GM10847 (cell line): ENCODE measurements around the gene ATP1B3.

Experiments
- POLR2A ChIP-seq: IDR thresholded peaks from 2 replicates; pipeline ENCODE4 v1.6.1; 2011; ENCODE audit not compliant: insufficient read length; ENCODE audit errors: extremely low read depth

The ATP1B3 gene

GRCh38 chr3:141854599-141854998 lies 21.8 kb upstream of the ATP1B3 start:
- no peak for TF ChIP-seq POLR2A

GRCh38 chr3:141858312-141858711 lies 18.1 kb upstream of the ATP1B3 start:
- no peak for TF ChIP-seq POLR2A

DNA sequence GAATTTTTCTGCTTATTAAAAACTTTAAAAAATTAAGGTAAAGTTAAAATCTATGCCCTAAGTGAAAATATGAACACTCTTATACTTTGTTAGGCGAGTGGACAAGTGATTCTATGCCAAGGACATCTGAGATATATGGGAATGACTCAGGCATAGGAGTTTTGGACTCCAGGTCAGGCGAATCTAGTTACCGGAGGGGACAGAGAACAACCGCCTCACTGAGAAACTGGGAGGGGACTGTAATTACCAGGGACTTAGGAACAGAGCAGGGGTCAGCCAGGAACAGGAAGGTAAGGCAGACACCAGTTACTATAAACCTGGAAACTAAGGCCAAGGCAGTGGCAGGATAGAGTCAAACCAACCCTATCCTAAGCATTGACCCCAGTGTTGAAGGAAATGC lies 16.8 kb upstream of the ATP1B3 start:
- no peak for TF ChIP-seq POLR2A

GRCh38 chr3:141860086-141860669 lies 16.3 kb upstream of the ATP1B3 start:
- no peak for TF ChIP-seq POLR2A

DNA sequence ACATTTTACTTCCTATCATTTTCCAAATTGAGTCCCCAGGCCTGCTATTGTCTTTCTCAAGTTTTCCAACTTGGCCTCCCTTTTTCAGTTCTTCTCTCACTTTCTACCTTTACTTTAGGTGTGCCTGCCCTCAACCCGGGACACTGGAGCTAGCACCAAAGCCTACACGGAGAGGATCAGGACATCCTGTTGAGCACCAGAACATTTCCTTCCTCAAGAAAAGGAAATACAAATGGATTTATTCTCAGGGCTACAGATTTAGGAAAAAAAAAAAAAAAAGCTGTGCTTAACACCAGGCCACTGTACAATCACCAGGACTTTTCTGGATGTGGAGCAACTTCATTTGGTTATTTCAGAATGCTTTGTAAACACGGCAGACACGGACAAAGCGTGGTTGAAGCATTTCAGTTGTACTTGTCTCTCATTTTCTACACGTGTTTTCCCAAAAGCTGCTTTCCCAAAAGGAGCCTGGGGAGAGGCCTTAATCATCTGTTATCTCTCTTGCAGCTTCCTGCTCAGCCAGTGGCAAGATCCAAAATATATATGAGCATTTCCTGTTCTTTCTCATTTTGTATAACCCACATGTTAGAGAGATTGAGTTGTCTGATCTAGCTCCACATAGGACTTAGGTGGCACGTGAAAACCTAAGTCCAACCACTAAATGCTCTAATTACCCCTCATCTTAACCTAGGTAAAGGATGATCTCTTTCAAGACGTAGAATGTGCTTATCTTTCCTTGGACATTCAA lies 15.5 kb upstream of the ATP1B3 start:
- no peak for TF ChIP-seq POLR2A

DNA sequence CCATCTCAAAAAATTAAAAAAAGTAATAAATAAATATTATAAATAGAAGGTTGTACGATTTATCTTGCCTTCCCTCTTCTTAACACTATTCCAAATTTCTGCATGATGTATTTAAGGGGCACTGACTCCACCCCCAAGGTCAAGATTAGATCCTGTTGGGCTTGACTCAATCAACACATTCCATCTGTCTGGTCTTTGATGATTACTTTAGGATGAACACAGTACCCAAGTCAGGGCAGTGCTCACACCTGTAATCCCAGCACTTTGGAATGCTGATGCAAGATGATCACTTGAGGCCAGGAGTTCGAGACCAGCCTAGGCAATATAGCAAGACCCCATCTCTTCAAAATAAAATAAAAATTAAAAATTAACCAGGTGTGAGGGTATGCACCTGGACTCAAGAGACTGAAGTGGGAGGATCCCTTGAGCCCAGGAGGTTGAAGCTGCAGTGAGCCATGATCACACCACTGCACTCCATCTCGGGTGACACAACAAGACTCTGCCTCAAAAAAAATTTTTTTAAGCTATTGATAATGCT lies 14.1 kb upstream of the ATP1B3 start:
- TF ChIP-seq POLR2A = no peak

DNA sequence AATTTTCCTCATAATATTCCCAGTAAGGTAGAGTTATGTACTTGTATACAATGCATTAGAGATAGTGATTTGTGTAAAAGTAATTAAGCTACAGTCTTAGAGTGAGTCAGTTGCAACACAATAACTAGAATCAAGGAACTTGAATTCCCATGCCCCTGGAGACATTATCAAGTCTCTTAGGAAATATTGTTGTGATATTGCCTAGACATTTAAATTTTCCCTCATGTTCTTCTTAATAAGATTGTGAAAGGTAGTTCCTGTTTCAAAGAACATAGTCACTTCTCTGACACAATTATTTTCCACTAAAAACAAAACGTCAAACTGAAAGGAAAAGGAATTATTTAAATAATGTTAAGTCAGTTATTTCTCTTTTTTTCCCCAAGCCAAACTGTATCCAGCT lies 13.0 kb upstream of the ATP1B3 start:
- no peak for TF ChIP-seq POLR2A

- TF ChIP-seq POLR2A = no peak
Measured at GRCh38 chr3:141864281-141864970, 12.0 kb upstream of the ATP1B3 start.

DNA sequence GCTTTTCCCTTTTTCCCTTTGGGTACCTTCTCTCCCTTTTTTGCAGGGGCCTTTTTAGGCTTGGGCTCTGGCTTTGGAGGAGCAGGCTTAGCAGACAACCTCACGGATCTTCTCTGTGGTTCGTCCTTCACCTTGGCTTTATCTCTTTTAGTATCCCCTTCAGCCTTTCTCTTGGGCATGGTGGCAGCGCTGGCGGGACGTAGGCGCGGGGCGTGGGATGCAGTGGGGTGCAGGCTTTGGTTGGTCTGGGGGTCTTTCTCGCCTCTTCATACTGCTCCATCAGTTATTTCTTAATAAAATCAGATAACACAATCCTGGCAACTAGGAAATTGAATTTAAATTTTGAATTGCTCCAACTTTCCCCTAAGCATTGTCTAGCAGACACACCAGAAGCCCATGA lies 11.3 kb upstream of the ATP1B3 start:
- no peak for TF ChIP-seq POLR2A

- TF ChIP-seq POLR2A = no peak
Measured at GRCh38 chr3:141870091-141870687, 6.3 kb upstream of the ATP1B3 start.

DNA sequence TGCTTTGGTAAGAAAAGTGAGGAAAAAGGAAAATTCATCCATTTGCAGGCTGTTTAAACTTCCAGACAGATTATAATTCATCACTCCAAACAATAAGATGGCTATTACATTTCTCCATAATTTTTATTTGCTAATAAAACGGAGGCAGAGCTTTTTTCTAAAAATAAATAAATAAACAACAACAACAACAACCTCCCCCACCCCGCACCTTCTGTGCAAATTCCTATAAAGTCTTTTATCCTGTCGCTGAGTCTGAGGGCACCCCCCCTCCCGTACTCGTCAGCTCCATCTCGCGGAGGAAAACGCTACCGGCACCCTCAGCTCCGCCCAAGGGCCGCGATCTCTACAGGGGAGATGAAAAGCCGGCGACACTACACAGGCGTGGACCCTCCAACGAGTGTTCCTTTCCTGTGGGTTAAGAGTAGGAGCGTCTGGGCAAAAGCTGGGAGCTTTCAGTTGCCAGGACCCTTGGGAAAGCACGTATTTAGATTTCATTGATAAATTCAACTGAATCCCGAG lies 1.0 kb upstream of the ATP1B3 start:
- no peak for TF ChIP-seq POLR2A

- no peak for TF ChIP-seq POLR2A
Measured at GRCh38 chr3:141875893-141876380, 506 bp upstream of the ATP1B3 start.

- no peak for TF ChIP-seq POLR2A
Measured at GRCh38 chr3:141876891-141877621, 613 bp downstream of the ATP1B3 start.

DNA sequence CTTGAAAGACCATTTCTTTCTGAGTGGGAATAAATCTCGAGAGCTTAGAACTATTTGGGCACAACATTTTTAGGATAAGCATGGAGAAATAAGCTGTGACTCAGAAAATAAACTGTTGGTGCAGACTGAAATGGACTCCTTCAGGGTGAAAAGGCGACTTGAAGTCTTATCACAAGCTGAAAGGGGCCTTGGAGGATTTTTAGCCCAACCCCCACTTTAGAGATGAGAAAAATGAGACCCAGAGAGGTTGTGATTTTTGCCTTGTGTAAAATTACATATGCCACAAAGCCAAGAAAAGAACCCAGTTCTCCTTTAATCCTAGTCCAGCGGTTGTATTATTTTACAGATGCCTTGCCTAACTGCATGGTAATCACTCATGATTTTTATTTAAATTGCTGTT lies 1.5 kb downstream of the ATP1B3 start:
- no peak for TF ChIP-seq POLR2A

DNA sequence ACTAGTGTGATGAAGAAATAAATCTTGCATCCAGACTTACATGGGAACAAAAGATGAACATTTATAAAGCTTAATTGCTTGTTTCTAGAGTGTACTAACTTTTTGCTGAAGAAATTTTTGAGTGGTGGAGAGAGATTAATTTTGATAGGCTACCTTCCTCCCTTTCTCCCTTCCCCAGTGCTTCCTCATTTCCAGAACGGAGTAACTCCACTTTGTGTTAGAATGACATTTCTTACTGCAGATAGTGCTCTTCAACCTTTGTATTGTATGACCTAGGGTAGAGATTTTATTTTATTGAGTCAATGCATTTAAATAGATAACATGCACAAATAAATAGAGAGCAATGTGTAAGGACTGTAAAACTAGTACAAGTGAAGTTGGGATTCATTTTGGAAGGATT lies 1.9 kb downstream of the ATP1B3 start:
- TF ChIP-seq POLR2A = no peak

GRCh38 chr3:141878817-141879216 lies 2.4 kb downstream of the ATP1B3 start:
- no peak for TF ChIP-seq POLR2A
